ENCODE results near the gene CKB.
"Not testable (repeated sequence)": the region's sequence is repeated elsewhere in the genome, so short reads cannot be mapped to it uniquely, and the experiment has no call there.

The CKB gene

DNA sequence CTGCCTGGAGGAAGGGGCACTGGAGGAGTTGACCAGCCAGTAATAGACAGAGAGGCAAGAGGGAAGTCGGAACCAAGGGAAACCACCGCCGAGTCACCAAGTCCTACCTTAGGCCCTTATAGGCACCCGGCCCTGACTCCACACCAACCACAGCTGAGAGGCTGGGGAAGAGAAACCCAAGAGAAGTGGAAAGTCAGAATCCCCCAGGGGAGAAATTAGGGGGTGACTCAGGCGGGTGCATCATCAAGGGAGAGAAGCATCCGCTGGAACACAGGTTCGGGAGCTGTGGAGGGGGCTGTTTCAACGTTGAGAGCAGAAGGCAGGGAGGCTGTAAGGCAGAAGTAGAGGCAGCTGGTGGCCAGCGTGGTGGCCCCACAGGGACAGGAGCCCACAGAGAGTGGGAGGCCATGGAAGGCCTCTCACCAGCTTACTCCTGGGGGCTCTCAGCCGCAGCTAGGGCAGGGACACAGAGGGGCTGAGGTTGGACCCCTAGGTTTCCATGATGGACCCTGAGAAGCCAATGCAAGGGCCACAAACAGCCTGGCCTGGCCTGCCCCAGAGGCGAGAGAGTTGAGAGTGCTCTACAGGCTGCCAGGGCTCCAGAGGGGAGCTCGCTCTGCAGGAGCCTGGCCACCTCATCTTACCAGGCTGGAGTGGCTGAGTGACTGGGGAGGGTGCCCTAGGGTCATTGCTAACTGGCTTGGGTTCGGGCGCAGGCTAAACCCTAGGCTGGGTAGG is 4.9 kb upstream of the CKB start (continued):
- TF ChIP-seq ZNF70 (CRISPR knock-in tag; IDR thresholded peaks at IDR 0.05) (no peak), ZC3H10 (CRISPR knock-in tag; IDR thresholded peaks at IDR 0.05) (no peak)

DNA sequence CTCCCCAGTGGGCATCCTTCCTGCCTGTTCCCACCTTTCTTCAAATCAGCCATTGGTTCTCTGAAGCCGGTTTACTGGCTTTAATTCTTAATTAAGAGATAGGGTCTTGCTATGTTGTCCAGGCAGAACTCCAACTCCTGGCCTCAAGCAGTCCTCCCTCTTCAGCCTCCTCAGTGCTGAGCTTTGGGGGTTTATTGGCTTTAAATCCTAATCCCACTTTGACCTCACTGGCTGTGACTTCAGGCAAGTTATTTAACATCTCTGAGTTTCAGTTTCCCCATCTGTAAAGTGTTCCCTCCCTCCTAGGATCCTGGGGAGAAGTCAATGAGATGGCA is 4.3 kb upstream of the CKB start:
- TF ChIP-seq ZNF565 (CRISPR knock-in tag; conservative IDR thresholded peaks at IDR 0.05; ENCODE audit: low read depth) (no peak), ZNF8 (CRISPR knock-in tag; IDR thresholded peaks at IDR 0.05) (no peak), ISL1 (CRISPR knock-in tag; IDR thresholded peaks at IDR 0.05) (no peak), PATZ1 (CRISPR knock-in tag; IDR thresholded peaks at IDR 0.05; ENCODE audit: borderline replicate concordance) (no peak)
- no peak for ATAC-seq

DNA sequence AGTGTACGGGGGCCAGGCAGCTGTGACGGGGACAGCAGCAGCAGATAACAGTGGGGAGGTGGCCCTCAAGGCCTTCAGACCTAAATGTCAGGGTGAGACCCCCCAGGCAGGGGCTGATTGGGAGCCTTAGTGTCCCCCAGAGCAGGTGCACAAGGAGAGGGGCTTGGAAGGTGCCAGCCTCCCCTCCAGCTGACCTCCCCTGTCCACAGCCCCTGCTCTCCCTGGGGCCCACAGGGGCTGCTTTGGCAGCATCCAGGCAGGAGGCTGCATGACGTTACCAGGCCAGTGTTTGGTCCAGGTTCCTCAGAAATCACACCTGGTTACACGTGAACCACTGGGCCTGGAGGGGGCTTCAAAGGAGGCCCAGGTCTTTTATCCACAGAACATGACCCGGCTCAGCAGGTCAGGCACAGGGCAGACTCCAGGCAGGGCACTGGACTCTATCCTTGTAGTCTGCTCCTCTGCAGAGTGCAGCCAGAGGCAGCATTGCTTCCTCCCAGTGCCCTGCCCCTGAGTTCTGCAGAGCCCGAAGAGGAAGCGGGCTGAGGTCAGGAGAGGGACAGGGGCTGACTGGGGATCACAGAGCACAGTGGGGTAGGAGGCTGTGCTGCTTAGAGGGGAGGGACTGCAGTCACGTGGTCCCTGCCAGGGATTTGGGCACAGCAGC is 3.8 kb upstream of the CKB start:
- TF ChIP-seq GLIS3 (CRISPR knock-in tag; IDR thresholded peaks at IDR 0.05) (no peak), OSR1 (CRISPR knock-in tag; IDR thresholded peaks at IDR 0.05) (no peak), TCF4 (CRISPR knock-in tag; IDR thresholded peaks at IDR 0.05; ENCODE audit: borderline replicate concordance) (no peak), ISL1 (CRISPR knock-in tag; IDR thresholded peaks at IDR 0.05) (no peak), PATZ1 (CRISPR knock-in tag; IDR thresholded peaks at IDR 0.05; ENCODE audit: borderline replicate concordance) (no peak), SNAI2 (CRISPR knock-in tag; IDR thresholded peaks at IDR 0.05) (no peak), CSRNP3 (CRISPR knock-in tag; IDR thresholded peaks at IDR 0.05) (no peak), ZFP30 (CRISPR knock-in tag; IDR thresholded peaks at IDR 0.05) (no peak), ARNTL (CRISPR knock-in tag; IDR thresholded peaks at IDR 0.05; ENCODE audit: borderline replicate concordance, low read depth) (no peak), PPARA (CRISPR knock-in tag; IDR thresholded peaks at IDR 0.05; ENCODE audit: borderline replicate concordance) (no peak), ZNF8 (CRISPR knock-in tag; IDR thresholded peaks at IDR 0.05) (no peak), ZC3H10 (CRISPR knock-in tag; IDR thresholded peaks at IDR 0.05) (no peak)
- ATAC-seq = no peak

GRCh38 chr14:103525430-103526246 is 3.0 kb upstream of the CKB start:
- not testable (repeated sequence) for ATAC-seq

DNA sequence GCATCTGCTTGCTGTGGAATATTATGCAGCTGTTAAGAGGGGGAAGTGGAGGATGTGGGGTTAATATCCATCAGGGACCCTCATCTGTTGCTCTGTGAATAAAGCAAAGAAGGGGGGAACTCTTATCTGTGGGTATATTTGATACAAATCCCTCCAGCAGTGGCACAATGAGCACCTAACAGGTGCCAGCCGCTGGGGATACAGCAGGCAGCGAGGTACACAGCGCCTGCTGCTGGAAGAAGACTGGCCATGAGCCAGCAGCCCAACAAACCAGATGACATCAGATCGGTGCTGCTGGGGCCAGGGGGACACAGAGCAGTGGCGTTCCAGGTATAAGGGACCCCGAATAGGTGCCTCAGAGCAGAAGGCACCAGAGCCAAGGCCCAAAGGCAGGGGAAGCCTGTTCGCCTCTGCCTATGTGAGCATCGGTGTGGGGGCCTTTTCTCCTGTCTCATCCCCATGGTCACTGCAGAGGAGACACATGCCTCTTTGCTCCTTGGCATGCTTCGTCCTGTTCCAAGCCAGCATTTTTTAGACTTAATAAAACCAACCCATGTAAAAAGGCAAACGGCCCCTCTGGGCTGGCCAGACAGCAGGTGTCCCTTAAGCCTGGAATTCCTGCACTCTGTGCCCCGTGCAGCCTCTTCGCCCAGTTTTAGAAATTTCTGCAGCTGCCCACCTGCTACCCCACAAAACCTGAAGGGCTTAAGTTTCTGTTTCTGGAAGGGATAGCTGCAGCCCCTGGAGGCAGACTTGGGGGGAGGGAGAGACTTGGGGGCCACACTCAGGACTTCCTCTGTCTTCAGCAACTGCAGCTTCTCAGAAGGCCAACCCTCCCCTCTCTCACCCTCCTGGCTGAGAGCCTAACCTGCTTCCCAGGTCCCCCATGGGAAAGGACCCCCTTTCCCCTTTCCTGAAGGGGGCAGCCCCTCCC is 1.6 kb upstream of the CKB start:
- TF ChIP-seq PPARA (CRISPR knock-in tag; IDR thresholded peaks at IDR 0.05; ENCODE audit: borderline replicate concordance) = no peak
- TF ChIP-seq SNAI2 (CRISPR knock-in tag; IDR thresholded peaks at IDR 0.05) = no peak
- ATAC-seq = no peak

- ATAC-seq = no peak
- no peak for TF ChIP-seq CSRNP3 (CRISPR knock-in tag; IDR thresholded peaks at IDR 0.05)
- no peak for TF ChIP-seq TOX (CRISPR knock-in tag; IDR thresholded peaks at IDR 0.05; ENCODE audit: borderline replicate concordance)
- TF ChIP-seq TCF4 (CRISPR knock-in tag; IDR thresholded peaks at IDR 0.05; ENCODE audit: borderline replicate concordance) = no peak
- TF ChIP-seq PATZ1 (CRISPR knock-in tag; IDR thresholded peaks at IDR 0.05; ENCODE audit: borderline replicate concordance) = no peak
- no peak for TF ChIP-seq CREB5 (CRISPR knock-in tag; IDR thresholded peaks at IDR 0.05; ENCODE audit: low read depth)
- TF ChIP-seq RARB (CRISPR knock-in tag; IDR thresholded peaks at IDR 0.05) = no peak
- TF ChIP-seq ZNF70 (CRISPR knock-in tag; IDR thresholded peaks at IDR 0.05) = no peak
- TF ChIP-seq SNAI2 (CRISPR knock-in tag; IDR thresholded peaks at IDR 0.05) = no peak
- no peak for TF ChIP-seq GLIS3 (CRISPR knock-in tag; IDR thresholded peaks at IDR 0.05)
- TF ChIP-seq CSDC2 (CRISPR knock-in tag; IDR thresholded peaks at IDR 0.05) = no peak
Measured at GRCh38 chr14:103523575-103523954, 935 bp upstream of the CKB start.

Data from SK-N-SH treated with all-trans-retinoic acid at 6 μM for 48 hours (cell line).